Adrenal gland (tissue), 12 donors: ENCODE measurements around the gene UBE2J2. TPM values are rescaled to one million over a fixed set of nuclear protein-coding genes. Genes with fewer than 3 reads are reported as not detected.

Experiments
- DNase-seq, 7 donors: peaks; one replicate each; pipeline ENCODE4 v3.0.0-alpha.2; 2019 to 2020
- H3K27ac ChIP-seq, 5 donors: fragments of 200-600 bp; sonication (generic) in 4 of 5; 1 replicate in 3 of 5; 2 replicates in 2 of 5; pipeline versions ENCODE4 v1.5.1 to v1.8.0; 2016 to 2020; ENCODE audit warnings: mild to moderate bottlenecking in 1 of 5
- H3K27me3 ChIP-seq: fragments of 200-600 bp; 2 replicates; pipeline ENCODE4 v1.8.0; 2021
- H3K36me3 ChIP-seq, 2 donors: fragments of 200-600 bp; replicated peaks in 1 of 2; 1 replicate in 1 of 2; 2 replicates in 1 of 2; pipeline versions ENCODE4 v1.5.1 to v1.8.0; 2018 to 2022
- H3K4me1 ChIP-seq, 2 donors: fragments of 200-600 bp; replicated peaks in 1 of 2; 1 replicate in 1 of 2; 2 replicates in 1 of 2; pipeline versions ENCODE4 v1.5.1 to v1.8.0; 2018 to 2021
- H3K4me3 ChIP-seq, 4 donors: fragments of 200-600 bp; sonication (generic) in 3 of 4; one replicate each; pipeline ENCODE4 v1.5.1; 2016 to 2018
- H3K9me3 ChIP-seq, 3 donors: fragments of 200-600 bp; sonication (generic) in 1 of 3; replicated peaks in 1 of 3; 1 replicate in 2 of 3; 2 replicates in 1 of 3; pipeline versions ENCODE4 v1.5.1 to v1.8.0; 2016 to 2021
- CTCF ChIP-seq, 6 experiments: fragments of 450-650 bp in 4 of 6; fragments of 200-600 bp in 2 of 6; sonication (generic) in 1 of 6; IDR thresholded peaks; 1 replicate in 5 of 6; 2 replicates in 1 of 6; pipeline versions ENCODE4 v1.5.1 to v1.8.0; 2016 to 2021; ENCODE audit warnings: antibody characterized with exemption in 6 of 6, mild to moderate bottlenecking in 2 of 6, moderate library complexity in 1 of 6
- POLR2A ChIP-seq, 2 donors: fragments of 450-650 bp; IDR thresholded peaks; one replicate each; pipeline ENCODE4 v1.6.1; 2017; ENCODE audit warnings: antibody characterized with exemption in 2 of 2, mild to moderate bottlenecking in 2 of 2, moderate library complexity in 1 of 2
- WGBS, 4 donors: extraction: QIAGEN DNeasy Blood & Tissue Kit in 2 of 4; methylation state at CpG; one replicate each; pipeline versions ENCODE4 v1.1.5 to v1.1.7; 2013 to 2017; 5-methylcytosine and 5-hydroxymethylcytosine counted together
- intact Hi-C, 2 donors: fragments of 100-400 bp; cut with DNase I; formaldehyde crosslinking; loops; one replicate each; pipeline versions ENCODE4 v1.14.1 to v1.15.0; 2022 to 2023
- polyA plus RNA-seq, 3 donors: library from polyadenylated mRNA; stranded (reverse); fragments of 200-250 nt in 2 of 3; fragments of 350-450 nt in 1 of 3; fragmentation: Illumina TruSeq in 1 of 3; extraction: RNeasy Lipid Tissue Mini Kit (QIAGEN cat#74804) in 1 of 3; gene quantifications; one replicate each; pipeline ENCODE4 v1.2.3, GENCODE V29; 2013 to 2014
- total RNA-seq, 9 donors: library from RNA; depleted of rRNA in 4 of 9; stranded (reverse); fragments of >200 nt in 4 of 9; fragments of 120-200 nt in 1 of 9; fragmentation: NEBNext Ultra II Directional in 1 of 9; extraction: Animal tissue kit (Norgen Biotek cat#: 25700) in 1 of 9; gene quantifications; one replicate each; pipeline versions ENCODE4 v1.1.0 to v1.2.4, GENCODE V29; 2013 to 2023
- donor health status: healthy with polysubstance abuse.
- donor health status: Bipolar disorder and iron deficiency.
- donor health status: DM: yes; HTN: yes; CAD: no.
- donor health status: DM: no; HTN: no; CAD: no.
- donor health status: DM: no; HTN: no; CAD: no.
- donor health status: DM: yes; HTN: yes; CAD: no.

UBE2J2 gene
- total and polyA plus RNA-seq, 12 donors = 30.1 to 74.4 (median 49.8) TPM

- intact Hi-C loops = no loop called here
- H3K4me3 ChIP-seq = no peak overlapping the region
- no peaks in the 10 kb centered on the region for H3K27me3 ChIP-seq
- H3K9me3 ChIP-seq = no peaks in the 10 kb centered on the region
- H3K36me3 ChIP-seq = peaks cover 0 to 64% of the 10 kb centered on the region in 2 donors
- TF ChIP-seq POLR2A (IDR thresholded peaks at IDR 0.05) = no peak
- TF ChIP-seq CTCF (IDR thresholded peaks at IDR 0.05) = no peak
- no peak overlapping the region for H3K27ac ChIP-seq
- WGBS, 4 donors = 90 to 93% (median 91%) methylated on average over 22 to 49 of the region's 49 CpGs
- peaks cover 10 to 12% of the 10 kb centered on the region in 2 donors for H3K4me1 ChIP-seq
- no peak for DNase-seq
These were observed 39.0 kb upstream of the UBE2J2 start for GRCh38 chr1:1312450-1313314.

- peaks cover 18 to 19% of the 10 kb centered on the region in 2 donors for H3K4me1 ChIP-seq
- TF ChIP-seq POLR2A (IDR thresholded peaks at IDR 0.05) = no peak
- no peak for TF ChIP-seq CTCF (IDR thresholded peaks at IDR 0.05)
- no peak overlapping the region for H3K4me3 ChIP-seq
- peaks cover 0 to 60% of the 10 kb centered on the region in 2 donors for H3K36me3 ChIP-seq
- intact Hi-C loops = no loop called here
- H3K9me3 ChIP-seq = no peaks in the 10 kb centered on the region
- H3K27me3 ChIP-seq = no peaks in the 10 kb centered on the region
- DNase-seq = no peak
- H3K27ac ChIP-seq = no peak overlapping the region
- 81 to 92% (median 90%) methylated on average over 8 to 22 of the region's 22 CpGs for WGBS, 4 donors
These were observed 37.8 kb upstream of the UBE2J2 start for GRCh38 chr1:1311107-1312104.

- H3K9me3 ChIP-seq = no peaks in the 10 kb centered on the region
- DNase-seq = no peak
- H3K4me1 ChIP-seq = peaks cover 25 to 28% of the 10 kb centered on the region in 2 donors
- peaks cover 0 to 54% of the 10 kb centered on the region in 2 donors for H3K36me3 ChIP-seq
- H3K27me3 ChIP-seq = no peaks in the 10 kb centered on the region
- no peak for TF ChIP-seq CTCF (IDR thresholded peaks at IDR 0.05)
- TF ChIP-seq POLR2A (IDR thresholded peaks at IDR 0.05) = no peak
- no peak overlapping the region for H3K27ac ChIP-seq
- intact Hi-C loops = no loop called here
- no peak overlapping the region for H3K4me3 ChIP-seq
- 85 to 93% (median 88%) methylated on average over 15 to 21 of the region's 21 CpGs for WGBS, 4 donors
These were observed 36.9 kb upstream of the UBE2J2 start for GRCh38 chr1:1310476-1311053.

GRCh38 chr1:1310109-1310385 is 36.4 kb upstream of the UBE2J2 start:
- no peak for DNase-seq
- peaks cover 30 to 33% of the 10 kb centered on the region in 2 donors for H3K4me1 ChIP-seq
- H3K27ac ChIP-seq = no peak overlapping the region
- no peaks in the 10 kb centered on the region for H3K9me3 ChIP-seq
- no peak overlapping the region for H3K4me3 ChIP-seq
- no peak for TF ChIP-seq CTCF (IDR thresholded peaks at IDR 0.05)
- H3K27me3 ChIP-seq = no peaks in the 10 kb centered on the region
- peaks cover 0 to 52% of the 10 kb centered on the region in 2 donors for H3K36me3 ChIP-seq
- intact Hi-C loops = no loop called here
- 75 to 92% (median 90%) methylated on average over 2 to 3 of the region's 3 CpGs; no CpG with 5 or more reads in 1 of the 4 donors for WGBS, 4 donors
